Measurements from ENCODE around the gene ESYT2.

Gene ESYT2

GRCh38 chr7:158744070-158744469, 85.2 kb downstream of the ESYT2 start:
- TF ChIP-seq CTCF (conservative IDR thresholded peaks at IDR 0.05), result no peak
- no peak overlapping the region for H3K27ac ChIP-seq

GRCh38 chr7:158743219-158743618, 86.1 kb downstream of the ESYT2 start:
- no peak for TF ChIP-seq CTCF (conservative IDR thresholded peaks at IDR 0.05)
- no peak overlapping the region for H3K27ac ChIP-seq

- no peak overlapping the region for H3K27ac ChIP-seq
- TF ChIP-seq CTCF (conservative IDR thresholded peaks at IDR 0.05), result no peak
Measured at GRCh38 chr7:158742065-158742821, 87.1 kb downstream of the ESYT2 start.

GRCh38 chr7:158741294-158741666, 88.0 kb downstream of the ESYT2 start:
- TF ChIP-seq CTCF (conservative IDR thresholded peaks at IDR 0.05), result no peak
- H3K27ac ChIP-seq, result peak overlapping the region; percentile 35

- TF ChIP-seq CTCF (conservative IDR thresholded peaks at IDR 0.05), result no peak
- H3K27ac ChIP-seq, result peak overlapping the region; percentile 35
Measured at GRCh38 chr7:158740657-158741293, 88.5 kb downstream of the ESYT2 start.

- TF ChIP-seq CTCF (conservative IDR thresholded peaks at IDR 0.05), result no peak
- H3K27ac ChIP-seq, result peak overlapping the region; percentile 35
Measured at GRCh38 chr7:158740013-158740656, 89.2 kb downstream of the ESYT2 start.

- H3K27ac ChIP-seq, result no peak overlapping the region
- no peak for TF ChIP-seq CTCF (conservative IDR thresholded peaks at IDR 0.05)
Measured at GRCh38 chr7:158738841-158739240, 90.5 kb downstream of the ESYT2 start.

Measured in VCaP (cell line).